ENCODE measurements around the gene CNPY4.

CNPY4 gene

GRCh38 chr7:100107125-100107737, 12.2 kb upstream of the CNPY4 start:
- no peak for DNase-seq (ENCODE audit: low read depth)
- no peak overlapping the region for H3K4me3 ChIP-seq (ENCODE audit: low read depth, low read length)
- no peak for TF ChIP-seq CTCF (conservative IDR thresholded peaks at IDR 0.05; ENCODE audit: low read depth, low read length)

GRCh38 chr7:100107890-100108289, 11.5 kb upstream of the CNPY4 start:
- no peak overlapping the region for H3K4me3 ChIP-seq (ENCODE audit: low read depth, low read length)
- no peak for TF ChIP-seq CTCF (conservative IDR thresholded peaks at IDR 0.05; ENCODE audit: low read depth, low read length)
- no peak for DNase-seq (ENCODE audit: low read depth)

- DNase-seq (ENCODE audit: low read depth), result no peak
- H3K4me3 ChIP-seq (ENCODE audit: low read depth, low read length), result no peak overlapping the region
- peak; percentile 23 for TF ChIP-seq CTCF (conservative IDR thresholded peaks at IDR 0.05; ENCODE audit: low read depth, low read length)
These were observed 9.8 kb upstream of the CNPY4 start for GRCh38 chr7:100109521-100110163.

GRCh38 chr7:100111156-100111555, 8.3 kb upstream of the CNPY4 start:
- DNase-seq (ENCODE audit: low read depth), result no peak
- TF ChIP-seq CTCF (conservative IDR thresholded peaks at IDR 0.05; ENCODE audit: low read depth, low read length), result no peak
- no peak overlapping the region for H3K4me3 ChIP-seq (ENCODE audit: low read depth, low read length)

- no peak for DNase-seq (ENCODE audit: low read depth)
- H3K4me3 ChIP-seq (ENCODE audit: low read depth, low read length), result no peak overlapping the region
- no peak for TF ChIP-seq CTCF (conservative IDR thresholded peaks at IDR 0.05; ENCODE audit: low read depth, low read length)
These were observed 7.5 kb upstream of the CNPY4 start for GRCh38 chr7:100111914-100112313.

GRCh38 chr7:100115026-100115425, 4.4 kb upstream of the CNPY4 start:
- no peak for DNase-seq (ENCODE audit: low read depth)
- no peak for TF ChIP-seq CTCF (conservative IDR thresholded peaks at IDR 0.05; ENCODE audit: low read depth, low read length)
- H3K4me3 ChIP-seq (ENCODE audit: low read depth, low read length), result no peak overlapping the region

Measured in choroid plexus epithelial cell (primary cell).